ENCODE measurements around the gene MZT2B. TPM values are rescaled to one million over a fixed set of nuclear protein-coding genes. Genes with fewer than 3 reads are reported as not detected.
"Not testable (repeated sequence)": the region's sequence is repeated elsewhere in the genome, so short reads cannot be mapped to it uniquely, and the experiment has no call there.

MZT2B gene
- polyA plus RNA-seq, 1 donor from 2014 or later, result 257 TPM

DNA sequence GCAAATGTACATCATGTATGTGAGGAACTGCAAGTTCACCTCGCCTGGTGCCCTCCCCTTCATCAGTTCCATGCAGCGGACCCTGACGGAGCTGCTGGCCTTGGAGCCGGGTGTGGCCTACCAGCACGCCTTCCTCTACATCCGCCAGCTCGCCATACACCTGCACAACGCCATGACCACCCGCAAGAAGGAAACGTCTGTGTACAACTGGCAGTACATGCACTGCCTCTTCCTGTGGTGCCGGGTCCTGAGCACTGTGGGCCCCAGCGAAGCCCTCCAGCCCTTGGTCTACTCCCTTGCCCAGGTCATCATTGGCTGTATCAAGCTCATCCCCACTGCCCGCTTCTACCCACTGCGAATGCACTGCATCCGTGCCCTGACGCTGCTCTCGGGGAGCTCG lies 48.3 kb downstream of the MZT2B start:
- H3K9me2 ChIP-seq (ENCODE audit: insufficient read depth, low read length); H3K27ac ChIP-seq (ENCODE audit: low read length); H3K9ac ChIP-seq (ENCODE audit: low read length); H3K4me3 ChIP-seq (ENCODE audit: low read length); H3F3A ChIP-seq (ENCODE audit: insufficient read depth, low read length, poor library complexity, severe bottlenecking); H3K79me2 ChIP-seq (replicated peaks; ENCODE audit: insufficient read depth, low read length); H4K20me1 ChIP-seq (ENCODE audit: insufficient read depth); H3K4me2 ChIP-seq (ENCODE audit: low read length); H2AFZ ChIP-seq (ENCODE audit: low read depth, low read length); H3K9me3 ChIP-seq (ENCODE audit: low read length); H3K36me3 ChIP-seq (ENCODE audit: insufficient read depth, low read length); H3K27me3 ChIP-seq (ENCODE audit: insufficient read depth, low read depth, low read length): not testable (repeated sequence)

- not testable (repeated sequence) for H3K4me3 ChIP-seq (ENCODE audit: low read length); H3K4me2 ChIP-seq (ENCODE audit: low read length); H3K27ac ChIP-seq (ENCODE audit: low read length); H3K79me2 ChIP-seq (replicated peaks; ENCODE audit: insufficient read depth, low read length); H3K9me2 ChIP-seq (ENCODE audit: insufficient read depth, low read length); H3F3A ChIP-seq (ENCODE audit: insufficient read depth, low read length, poor library complexity, severe bottlenecking); H3K9me3 ChIP-seq (ENCODE audit: low read length); H3K27me3 ChIP-seq (ENCODE audit: insufficient read depth, low read depth, low read length); H2AFZ ChIP-seq (ENCODE audit: low read depth, low read length); H4K20me1 ChIP-seq (ENCODE audit: insufficient read depth); H3K9ac ChIP-seq (ENCODE audit: low read length); H3K36me3 ChIP-seq (ENCODE audit: insufficient read depth, low read length)
Measured at GRCh38 chr2:130230907-130231306, 48.8 kb downstream of the MZT2B start.

GRCh38 chr2:130231656-130232055 lies 49.6 kb downstream of the MZT2B start:
- Histone ChIP-seq H2AFZ (ENCODE audit: low read depth, low read length) (no peak overlapping the region), H3K9me2 (ENCODE audit: insufficient read depth, low read length) (no peaks in the 10 kb centered on the region), H3K27ac (ENCODE audit: low read length) (no peak overlapping the region), H3F3A (ENCODE audit: insufficient read depth, low read length, poor library complexity, severe bottlenecking) (no peaks in the 10 kb centered on the region), H3K79me2 (replicated peaks; ENCODE audit: insufficient read depth, low read length) (no peaks in the 10 kb centered on the region), H3K4me3 (ENCODE audit: low read length) (no peak overlapping the region), H3K4me2 (ENCODE audit: low read length) (no peak overlapping the region), H3K36me3 (ENCODE audit: insufficient read depth, low read length) (no peaks in the 10 kb centered on the region), H3K9me3 (ENCODE audit: low read length) (no peaks in the 10 kb centered on the region), H3K27me3 (ENCODE audit: insufficient read depth, low read depth, low read length) (no peaks in the 10 kb centered on the region), H3K9ac (ENCODE audit: low read length) (no peak overlapping the region), H4K20me1 (ENCODE audit: insufficient read depth) (no peaks in the 10 kb centered on the region)
- TF ChIP-seq RAD21 (conservative IDR thresholded peaks at IDR 0.05) (no peak), MXI1 (conservative IDR thresholded peaks at IDR 0.05; ENCODE audit: poor library complexity, severe bottlenecking) (no peak), TAF1 (IDR thresholded peaks at IDR 0.05; ENCODE audit: low read depth) (no peak), EZH2 (IDR thresholded peaks at IDR 0.05; ENCODE audit: borderline replicate concordance, insufficient read depth, low read length, poor library complexity, severe bottlenecking) (no peak), EP300 (conservative IDR thresholded peaks at IDR 0.05; ENCODE audit: poor library complexity, severe bottlenecking) (no peak), POLR2AphosphoS5 (IDR thresholded peaks at IDR 0.05) (no peak), SMC3 (conservative IDR thresholded peaks at IDR 0.05; ENCODE audit: poor library complexity) (no peak)
- TF ChIP-seq, protein P1, sequence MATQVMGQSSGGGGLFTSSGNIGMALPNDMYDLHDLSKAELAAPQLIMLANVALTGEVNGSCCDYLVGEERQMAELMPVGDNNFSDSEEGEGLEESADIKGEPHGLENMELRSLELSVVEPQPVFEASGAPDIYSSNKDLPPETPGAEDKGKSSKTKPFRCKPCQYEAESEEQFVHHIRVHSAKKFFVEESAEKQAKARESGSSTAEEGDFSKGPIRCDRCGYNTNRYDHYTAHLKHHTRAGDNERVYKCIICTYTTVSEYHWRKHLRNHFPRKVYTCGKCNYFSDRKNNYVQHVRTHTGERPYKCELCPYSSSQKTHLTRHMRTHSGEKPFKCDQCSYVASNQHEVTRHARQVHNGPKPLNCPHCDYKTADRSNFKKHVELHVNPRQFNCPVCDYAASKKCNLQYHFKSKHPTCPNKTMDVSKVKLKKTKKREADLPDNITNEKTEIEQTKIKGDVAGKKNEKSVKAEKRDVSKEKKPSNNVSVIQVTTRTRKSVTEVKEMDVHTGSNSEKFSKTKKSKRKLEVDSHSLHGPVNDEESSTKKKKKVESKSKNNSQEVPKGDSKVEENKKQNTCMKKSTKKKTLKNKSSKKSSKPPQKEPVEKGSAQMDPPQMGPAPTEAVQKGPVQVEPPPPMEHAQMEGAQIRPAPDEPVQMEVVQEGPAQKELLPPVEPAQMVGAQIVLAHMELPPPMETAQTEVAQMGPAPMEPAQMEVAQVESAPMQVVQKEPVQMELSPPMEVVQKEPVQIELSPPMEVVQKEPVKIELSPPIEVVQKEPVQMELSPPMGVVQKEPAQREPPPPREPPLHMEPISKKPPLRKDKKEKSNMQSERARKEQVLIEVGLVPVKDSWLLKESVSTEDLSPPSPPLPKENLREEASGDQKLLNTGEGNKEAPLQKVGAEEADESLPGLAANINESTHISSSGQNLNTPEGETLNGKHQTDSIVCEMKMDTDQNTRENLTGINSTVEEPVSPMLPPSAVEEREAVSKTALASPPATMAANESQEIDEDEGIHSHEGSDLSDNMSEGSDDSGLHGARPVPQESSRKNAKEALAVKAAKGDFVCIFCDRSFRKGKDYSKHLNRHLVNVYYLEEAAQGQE (IDR thresholded peaks at IDR 0.05; ENCODE audit: borderline replicate concordance), result no peak
- TF ChIP-seq, protein P2, sequence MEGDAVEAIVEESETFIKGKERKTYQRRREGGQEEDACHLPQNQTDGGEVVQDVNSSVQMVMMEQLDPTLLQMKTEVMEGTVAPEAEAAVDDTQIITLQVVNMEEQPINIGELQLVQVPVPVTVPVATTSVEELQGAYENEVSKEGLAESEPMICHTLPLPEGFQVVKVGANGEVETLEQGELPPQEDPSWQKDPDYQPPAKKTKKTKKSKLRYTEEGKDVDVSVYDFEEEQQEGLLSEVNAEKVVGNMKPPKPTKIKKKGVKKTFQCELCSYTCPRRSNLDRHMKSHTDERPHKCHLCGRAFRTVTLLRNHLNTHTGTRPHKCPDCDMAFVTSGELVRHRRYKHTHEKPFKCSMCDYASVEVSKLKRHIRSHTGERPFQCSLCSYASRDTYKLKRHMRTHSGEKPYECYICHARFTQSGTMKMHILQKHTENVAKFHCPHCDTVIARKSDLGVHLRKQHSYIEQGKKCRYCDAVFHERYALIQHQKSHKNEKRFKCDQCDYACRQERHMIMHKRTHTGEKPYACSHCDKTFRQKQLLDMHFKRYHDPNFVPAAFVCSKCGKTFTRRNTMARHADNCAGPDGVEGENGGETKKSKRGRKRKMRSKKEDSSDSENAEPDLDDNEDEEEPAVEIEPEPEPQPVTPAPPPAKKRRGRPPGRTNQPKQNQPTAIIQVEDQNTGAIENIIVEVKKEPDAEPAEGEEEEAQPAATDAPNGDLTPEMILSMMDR (IDR thresholded peaks at IDR 0.05; ENCODE audit: poor library complexity, severe bottlenecking), result no peak

DNA sequence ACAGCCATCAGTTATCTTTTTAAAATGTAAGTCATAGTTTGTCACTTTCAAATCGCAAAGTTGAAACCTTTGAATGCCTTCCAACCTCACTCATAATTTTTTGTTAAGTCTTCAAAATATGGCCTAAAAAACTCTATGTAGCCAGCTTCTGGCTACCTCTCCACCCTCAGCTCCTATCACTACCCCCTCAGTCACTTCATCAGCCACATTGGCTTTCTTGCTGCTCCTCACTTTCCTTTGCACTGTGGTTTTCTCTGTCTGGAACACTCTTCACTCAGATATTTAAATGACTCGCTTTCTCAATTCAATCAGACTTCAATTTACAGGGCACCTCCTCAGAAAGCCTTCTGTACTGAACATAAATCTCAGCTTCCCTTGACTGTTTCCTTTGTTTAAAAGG lies 51.0 kb downstream of the MZT2B start:
- H3K27me3 ChIP-seq (ENCODE audit: insufficient read depth, low read depth, low read length); H3K27ac ChIP-seq (ENCODE audit: low read length); H3K4me3 ChIP-seq (ENCODE audit: low read length); H4K20me1 ChIP-seq (ENCODE audit: insufficient read depth); H3F3A ChIP-seq (ENCODE audit: insufficient read depth, low read length, poor library complexity, severe bottlenecking); H3K9me3 ChIP-seq (ENCODE audit: low read length); H3K9ac ChIP-seq (ENCODE audit: low read length); H2AFZ ChIP-seq (ENCODE audit: low read depth, low read length); H3K9me2 ChIP-seq (ENCODE audit: insufficient read depth, low read length); H3K4me2 ChIP-seq (ENCODE audit: low read length); H3K79me2 ChIP-seq (replicated peaks; ENCODE audit: insufficient read depth, low read length); H3K36me3 ChIP-seq (ENCODE audit: insufficient read depth, low read length): not testable (repeated sequence)

DNA sequence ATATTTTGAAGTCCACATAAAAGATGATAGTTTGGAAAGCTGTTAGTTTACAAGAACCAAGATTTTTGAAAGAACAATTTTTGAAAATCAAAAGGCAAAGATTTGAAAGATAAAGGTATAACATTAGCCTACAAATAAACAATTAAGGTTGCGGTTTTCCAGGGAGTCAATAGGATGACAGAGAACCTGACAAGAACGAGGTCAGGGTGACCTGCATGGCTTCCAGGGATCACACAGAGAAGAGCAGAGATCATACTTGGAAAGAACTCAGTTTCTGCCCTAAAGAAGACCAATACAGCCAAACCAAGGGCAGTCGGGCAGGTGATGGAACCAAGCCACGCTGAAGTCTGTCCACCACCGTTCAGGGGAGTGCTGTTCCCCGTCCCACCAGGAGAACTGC lies 57.5 kb downstream of the MZT2B start:
- not testable (repeated sequence) for H2AFZ ChIP-seq (ENCODE audit: low read depth, low read length); H3K4me2 ChIP-seq (ENCODE audit: low read length); H3K27me3 ChIP-seq (ENCODE audit: insufficient read depth, low read depth, low read length); H3K9me3 ChIP-seq (ENCODE audit: low read length); H4K20me1 ChIP-seq (ENCODE audit: insufficient read depth); H3K9me2 ChIP-seq (ENCODE audit: insufficient read depth, low read length); H3F3A ChIP-seq (ENCODE audit: insufficient read depth, low read length, poor library complexity, severe bottlenecking); H3K36me3 ChIP-seq (ENCODE audit: insufficient read depth, low read length); H3K79me2 ChIP-seq (replicated peaks; ENCODE audit: insufficient read depth, low read length); H3K4me3 ChIP-seq (ENCODE audit: low read length); H3K9ac ChIP-seq (ENCODE audit: low read length); H3K27ac ChIP-seq (ENCODE audit: low read length)
